M059J (cell line): ENCODE data around the gene FRMPD4. TPM values are rescaled to one million over a fixed set of nuclear protein-coding genes. Genes with fewer than 3 reads are reported as not detected.
A peak's percentile ranks its signal among the peaks of the same experiment; 100 is the strongest.

ENCODE experiments used
- DNase-seq: peaks from one replicate; pipeline ENCODE4 v3.0.0-alpha.2; 2012; ENCODE audit warnings: low read depth
- total RNA-seq: library from RNA; depleted of rRNA; stranded (reverse); fragments of >200 nt; shearing (Covaris generic); gene quantifications from 2 replicates; pipeline ENCODE4 v1.2.3, GENCODE V29; 2014

FRMPD4 gene
- total RNA-seq, 1 experiment from 2014 or later, result 3.5 TPM

DNA sequence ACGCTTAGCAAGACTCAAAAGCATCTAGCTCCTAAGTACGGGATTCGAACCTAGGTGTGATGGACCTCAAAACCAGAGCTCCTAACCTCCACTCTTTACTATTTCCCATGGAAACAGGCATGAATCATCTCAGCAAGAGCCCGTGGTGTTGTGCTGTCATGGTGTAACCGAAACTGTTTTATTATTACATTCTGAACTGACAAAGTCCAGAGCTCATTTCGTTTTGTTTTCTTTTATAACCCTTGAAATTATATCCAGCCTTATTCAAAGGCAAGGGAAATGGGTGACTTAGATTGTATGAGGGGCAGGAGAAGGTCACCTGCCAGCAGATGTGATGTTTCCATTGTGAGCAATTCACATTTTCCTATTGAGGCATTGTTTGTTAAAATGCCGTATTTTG is 301.1 kb downstream of the FRMPD4 start:
- peak; percentile 55 for DNase-seq

DNA sequence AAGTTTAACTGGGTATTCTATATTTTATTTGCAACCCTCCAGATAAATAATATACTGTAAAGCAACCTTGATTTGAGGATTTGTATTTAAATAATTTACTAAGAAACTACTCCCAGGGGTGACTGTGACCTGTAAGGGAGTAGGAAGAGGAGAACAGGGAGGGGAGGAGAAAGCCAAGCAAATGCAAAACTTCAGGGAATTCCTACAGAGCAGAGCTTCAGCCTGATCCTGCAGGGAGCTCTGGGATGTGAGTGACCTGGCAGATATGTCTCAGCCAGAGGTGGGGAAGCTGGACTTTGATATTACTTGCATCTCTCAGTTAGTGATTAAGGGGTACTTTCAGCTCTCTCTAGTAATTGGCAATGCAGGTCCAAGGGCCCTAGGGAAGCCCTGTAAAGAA is 302.0 kb downstream of the FRMPD4 start:
- DNase-seq, result no peak

DNA sequence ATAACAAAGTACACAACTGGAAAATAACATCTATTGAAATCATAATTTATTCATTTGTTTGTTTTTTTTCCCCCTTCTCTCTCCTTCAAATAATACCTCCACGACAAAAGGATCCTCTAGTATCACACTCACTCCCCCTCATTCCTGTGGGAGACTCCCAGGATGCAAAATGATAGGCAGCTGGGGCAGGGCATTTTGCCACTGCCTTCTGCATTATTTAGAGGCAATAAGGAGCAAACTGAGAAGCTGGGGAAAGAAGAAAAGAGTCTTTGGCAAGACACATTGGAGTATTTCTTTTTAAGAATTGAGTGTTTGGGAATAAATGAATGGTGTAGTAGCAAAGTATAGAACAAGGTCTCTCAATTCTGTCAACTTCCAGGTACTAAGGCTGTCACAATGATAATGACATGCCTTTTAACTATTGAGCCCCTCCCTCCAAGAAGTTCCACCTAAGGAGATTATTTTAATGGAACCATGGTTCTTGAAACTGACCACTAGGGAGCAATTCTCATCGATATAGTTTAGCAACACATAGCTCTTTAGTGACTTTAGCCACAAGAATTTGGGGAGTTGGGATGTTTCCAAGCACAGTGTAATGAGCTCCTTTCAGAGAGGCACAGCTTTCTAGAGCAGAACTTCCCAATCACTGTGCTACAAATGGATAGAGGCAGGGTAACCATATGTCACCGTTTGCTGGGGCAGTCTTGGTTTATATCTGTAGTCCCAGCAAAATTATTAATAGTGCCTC is 303.3 kb downstream of the FRMPD4 start:
- peak; percentile 93 for DNase-seq

GRCh38 chrX:12443534-12444098 is 305.3 kb downstream of the FRMPD4 start:
- no peak for DNase-seq

- peak; percentile 83 for DNase-seq
Observed at GRCh38 chrX:12446342-12447075, 308.2 kb downstream of the FRMPD4 start.

GRCh38 chrX:12447448-12448064 is 309.3 kb downstream of the FRMPD4 start:
- peak; percentile 89 for DNase-seq

- DNase-seq, result no peak
Observed at GRCh38 chrX:12452268-12452667, 314.0 kb downstream of the FRMPD4 start.

GRCh38 chrX:12460929-12461328 is 322.7 kb downstream of the FRMPD4 start:
- no peak for DNase-seq

DNA sequence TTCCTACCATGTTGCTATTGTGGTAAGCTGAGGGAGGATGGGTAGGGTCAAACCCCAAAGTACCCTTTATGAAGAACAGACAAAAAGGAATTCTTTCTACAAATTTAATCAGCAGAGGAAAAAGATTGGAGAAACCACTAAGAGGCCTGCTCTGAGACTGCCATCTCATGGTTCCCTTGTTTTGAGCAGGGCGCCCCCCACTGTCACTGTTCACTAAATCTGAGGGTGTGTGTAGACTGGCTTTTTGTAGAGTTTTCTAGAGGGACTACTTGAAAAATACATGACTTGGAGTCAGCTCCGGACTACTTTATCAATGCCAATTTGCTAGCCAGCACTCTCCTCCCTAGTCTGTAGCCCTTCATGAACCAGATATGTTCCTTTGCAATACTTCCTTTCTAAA is 324.8 kb downstream of the FRMPD4 start:
- DNase-seq, result no peak

- DNase-seq, result no peak
Observed at GRCh38 chrX:12463873-12464272, 325.6 kb downstream of the FRMPD4 start.

GRCh38 chrX:12467321-12467720 is 329.0 kb downstream of the FRMPD4 start:
- DNase-seq, result no peak

DNA sequence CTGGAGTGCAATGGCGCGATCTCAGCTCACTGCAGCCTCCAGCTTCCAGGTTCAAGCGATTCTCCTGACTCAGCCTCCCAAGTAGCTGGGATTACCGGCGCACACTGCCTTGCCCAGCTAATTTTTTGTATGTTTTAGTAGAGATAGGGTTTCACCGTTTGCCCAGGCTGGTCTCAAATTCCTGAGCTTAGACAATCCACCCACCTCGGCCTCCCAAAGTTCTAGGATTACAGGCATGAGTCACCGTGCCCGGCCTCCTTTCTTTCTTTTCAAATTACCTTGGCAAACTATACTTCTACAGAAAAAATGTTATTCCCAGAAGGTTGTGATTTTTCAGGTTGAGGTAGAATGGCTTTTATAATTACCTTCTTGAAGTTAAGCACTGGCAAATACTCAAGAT is 331.0 kb downstream of the FRMPD4 start:
- DNase-seq, result peak; percentile 78

- no peak for DNase-seq
Observed at GRCh38 chrX:12471061-12471460, 332.8 kb downstream of the FRMPD4 start.

DNA sequence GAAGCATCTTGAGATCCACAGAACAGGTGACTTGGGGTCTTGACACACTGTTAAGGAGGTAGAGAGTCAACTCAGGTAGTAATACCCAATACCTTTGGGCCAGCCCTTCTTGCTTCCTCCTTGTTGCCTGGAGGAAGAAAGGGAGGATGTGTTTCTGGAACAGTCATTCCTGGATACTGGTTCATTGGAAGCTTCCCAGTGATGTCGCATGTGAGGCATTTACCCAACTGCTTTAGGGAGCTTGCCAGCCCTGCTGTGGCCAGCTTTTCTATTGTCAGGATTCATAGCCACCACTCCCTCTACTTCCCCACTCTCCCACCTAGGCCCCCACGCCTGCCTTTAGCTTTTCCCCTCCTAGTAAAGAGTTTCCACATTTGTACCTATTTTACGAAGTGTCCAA is 342.7 kb downstream of the FRMPD4 start:
- peak; percentile 66 for DNase-seq

DNA sequence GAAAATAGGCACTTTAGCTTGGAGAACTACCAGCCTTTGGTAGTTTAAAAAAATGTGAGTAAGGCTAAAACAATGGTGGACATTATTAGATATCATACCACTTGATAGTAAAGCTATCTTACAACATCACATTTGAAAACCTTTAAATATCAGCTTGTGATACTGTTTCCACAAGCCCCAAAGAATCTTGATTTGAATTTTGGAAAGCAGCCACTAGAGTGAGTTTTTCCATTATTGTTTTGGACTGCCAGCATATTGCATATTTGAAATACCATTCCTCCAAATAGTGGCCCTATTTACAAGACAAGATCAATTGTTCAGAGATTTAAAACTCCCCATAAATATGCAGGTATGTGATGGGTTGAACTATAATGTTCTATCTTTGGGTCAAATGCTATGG is 349.9 kb downstream of the FRMPD4 start:
- peak; percentile 18 for DNase-seq

GRCh38 chrX:12488771-12489170 is 350.5 kb downstream of the FRMPD4 start:
- DNase-seq, result peak; percentile 7

GRCh38 chrX:12489341-12489740 is 351.1 kb downstream of the FRMPD4 start:
- DNase-seq, result no peak

- DNase-seq, result peak; percentile 24
Observed at GRCh38 chrX:12494400-12495138, 356.3 kb downstream of the FRMPD4 start.

- no peak for DNase-seq
Observed at GRCh38 chrX:12496343-12496742, 358.1 kb downstream of the FRMPD4 start.

DNA sequence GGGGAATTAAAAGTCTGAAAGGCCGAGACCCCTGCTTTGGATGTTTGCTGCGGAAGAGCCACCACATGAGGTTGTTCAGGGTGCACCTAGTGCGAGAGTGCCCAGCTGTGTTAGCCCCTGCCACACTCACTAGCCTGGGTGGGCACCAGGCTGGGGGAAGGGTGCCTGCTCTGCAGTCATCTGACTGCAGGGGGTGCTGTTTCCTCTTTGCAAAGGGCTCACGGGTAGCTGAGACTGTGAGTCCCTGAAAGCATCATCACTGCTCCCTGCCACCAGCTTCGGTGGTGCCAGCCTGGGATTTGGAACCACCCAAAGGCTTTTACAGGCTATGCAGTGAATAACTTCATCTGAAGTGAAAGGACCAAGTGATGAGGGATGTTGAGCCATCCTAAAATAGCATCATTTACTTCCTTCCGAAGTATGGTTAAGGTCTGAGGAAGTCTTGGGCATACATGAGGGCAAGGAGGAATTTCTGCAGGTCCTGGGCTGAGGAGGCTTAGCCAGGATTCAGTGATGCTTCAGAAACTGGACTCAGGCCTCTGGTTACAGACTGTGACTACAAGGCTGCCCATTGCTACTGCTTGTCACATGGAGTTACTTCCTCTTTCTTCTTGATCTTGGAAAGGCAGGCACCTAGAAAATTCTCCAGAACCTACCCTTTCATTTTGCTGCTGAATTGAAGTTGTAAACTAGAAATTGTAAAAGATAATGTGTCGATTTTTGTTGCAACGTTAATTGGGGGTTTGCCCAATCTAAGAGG is 359.7 kb downstream of the FRMPD4 start:
- DNase-seq, result peak; percentile 2

DNA sequence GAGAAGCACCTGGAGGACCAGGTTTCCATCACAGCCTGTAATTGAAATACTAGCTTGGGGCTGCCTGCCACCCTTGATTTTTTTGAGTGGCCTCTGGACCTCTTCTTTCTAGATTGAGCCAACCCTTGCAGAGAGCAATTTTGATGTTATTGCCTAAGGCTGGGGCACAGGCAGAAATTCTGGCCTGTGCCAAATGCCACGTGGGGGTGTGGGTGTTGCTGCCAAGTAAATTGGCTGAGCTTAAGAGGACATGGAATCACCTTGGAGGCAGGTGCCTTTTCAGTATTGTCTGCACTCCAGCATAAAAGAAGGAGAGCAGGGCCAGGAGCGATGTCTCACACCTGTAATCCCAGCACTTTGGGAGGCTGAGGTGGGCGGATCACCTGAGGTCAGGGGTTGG is 366.9 kb downstream of the FRMPD4 start:
- no peak for DNase-seq
